Nephron progenitor cell (in vitro differentiated cells): ENCODE data around the gene PEX3.
"Not testable (repeated sequence)": the region's sequence is repeated elsewhere in the genome, so short reads cannot be mapped to it uniquely, and the experiment has no call there.

Experiments
- DNase-seq: peaks from one replicate; pipeline ENCODE4 v3.0.0; 2021
- H3K27ac Mint-ChIP-seq: 2 replicates; pipeline ENCODE4 v1.8.0; 2021; ENCODE audit warnings: mild to moderate bottlenecking, moderate library complexity, mixed read lengths
- H3K27me3 Mint-ChIP-seq: 2 replicates; pipeline ENCODE4 v1.8.0; 2021; ENCODE audit warnings: mild to moderate bottlenecking, low read depth, mixed read lengths; ENCODE audit not compliant: poor library complexity
- H3K36me3 Mint-ChIP-seq: 2 replicates; pipeline ENCODE4 v1.8.0; 2021; ENCODE audit warnings: low read depth, mixed read lengths
- H3K4me1 Mint-ChIP-seq: 2 replicates; pipeline ENCODE4 v1.8.0; 2021; ENCODE audit warnings: mixed read lengths
- H3K4me3 Mint-ChIP-seq: 2 replicates; pipeline ENCODE4 v1.8.0; 2021; ENCODE audit warnings: mild to moderate bottlenecking, moderate library complexity, mixed read lengths
- H3K9me3 Mint-ChIP-seq: 2 replicates; pipeline ENCODE4 v1.8.0; 2021; ENCODE audit warnings: mild to moderate bottlenecking, moderate library complexity, mixed read lengths
- TF ChIP-seq, protein P1 (sequence below): fragments of 200-600 bp; sonication (generic); IDR thresholded peaks from 2 replicates; pipeline ENCODE4 v1.5.0; 2021; ENCODE audit warnings: antibody characterized with exemption

Gene PEX3

GRCh38 chr6:143441680-143442545, 8.7 kb upstream of the PEX3 start:
- TF ChIP-seq, protein P1, sequence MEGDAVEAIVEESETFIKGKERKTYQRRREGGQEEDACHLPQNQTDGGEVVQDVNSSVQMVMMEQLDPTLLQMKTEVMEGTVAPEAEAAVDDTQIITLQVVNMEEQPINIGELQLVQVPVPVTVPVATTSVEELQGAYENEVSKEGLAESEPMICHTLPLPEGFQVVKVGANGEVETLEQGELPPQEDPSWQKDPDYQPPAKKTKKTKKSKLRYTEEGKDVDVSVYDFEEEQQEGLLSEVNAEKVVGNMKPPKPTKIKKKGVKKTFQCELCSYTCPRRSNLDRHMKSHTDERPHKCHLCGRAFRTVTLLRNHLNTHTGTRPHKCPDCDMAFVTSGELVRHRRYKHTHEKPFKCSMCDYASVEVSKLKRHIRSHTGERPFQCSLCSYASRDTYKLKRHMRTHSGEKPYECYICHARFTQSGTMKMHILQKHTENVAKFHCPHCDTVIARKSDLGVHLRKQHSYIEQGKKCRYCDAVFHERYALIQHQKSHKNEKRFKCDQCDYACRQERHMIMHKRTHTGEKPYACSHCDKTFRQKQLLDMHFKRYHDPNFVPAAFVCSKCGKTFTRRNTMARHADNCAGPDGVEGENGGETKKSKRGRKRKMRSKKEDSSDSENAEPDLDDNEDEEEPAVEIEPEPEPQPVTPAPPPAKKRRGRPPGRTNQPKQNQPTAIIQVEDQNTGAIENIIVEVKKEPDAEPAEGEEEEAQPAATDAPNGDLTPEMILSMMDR, result no peak
- no peaks in the 10 kb centered on the region for H3K9me3 Mint-ChIP-seq
- peaks cover 68% of the 10 kb centered on the region for H3K36me3 Mint-ChIP-seq
- H3K4me1 Mint-ChIP-seq, result no peaks in the 10 kb centered on the region
- H3K27me3 Mint-ChIP-seq, result no peaks in the 10 kb centered on the region
- H3K27ac Mint-ChIP-seq, result no peak overlapping the region
- no peak for DNase-seq
- no peak overlapping the region for H3K4me3 Mint-ChIP-seq

- Mint-ChIP-seq H3K4me3 (no peak overlapping the region), H3K36me3 (peaks cover 57% of the 10 kb centered on the region), H3K9me3 (no peaks in the 10 kb centered on the region), H3K4me1 (no peaks in the 10 kb centered on the region), H3K27ac (no peak overlapping the region), H3K27me3 (no peaks in the 10 kb centered on the region)
- TF ChIP-seq, protein P1, result no peak
- no peak for DNase-seq
These were observed 7.5 kb upstream of the PEX3 start for GRCh38 chr6:143443096-143443495.

DNA sequence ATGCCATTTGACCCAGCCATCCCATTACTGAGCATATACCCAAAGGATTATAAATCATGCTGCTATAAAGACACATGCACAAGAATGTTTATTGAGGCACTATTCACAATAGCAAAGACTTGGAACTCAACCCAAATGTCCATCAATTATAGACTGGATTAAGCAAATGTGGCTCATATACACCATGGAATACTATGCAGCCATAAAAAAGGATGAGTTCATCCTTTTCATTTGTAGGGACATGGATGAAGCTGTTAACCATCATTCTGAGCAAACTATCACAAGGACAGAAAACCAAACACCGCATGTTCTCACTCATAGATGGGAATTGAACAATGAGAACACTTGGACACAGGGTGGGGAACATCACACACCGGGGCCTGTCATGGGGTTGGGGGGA, 2.7 kb upstream of the PEX3 start:
- Mint-ChIP-seq H3K4me1 (peaks cover 27% of the 10 kb centered on the region), H3K36me3 (peaks cover 16% of the 10 kb centered on the region)
- H3K27ac Mint-ChIP-seq, H3K4me3 Mint-ChIP-seq, H3K9me3 Mint-ChIP-seq, H3K27me3 Mint-ChIP-seq, DNase-seq: not testable (repeated sequence)

- peaks cover 34% of the 10 kb centered on the region for H3K4me1 Mint-ChIP-seq
- H3K9me3 Mint-ChIP-seq, result no peaks in the 10 kb centered on the region
- H3K27ac Mint-ChIP-seq, result no peak overlapping the region
- peaks cover 2% of the 10 kb centered on the region for H3K27me3 Mint-ChIP-seq
- H3K36me3 Mint-ChIP-seq, result peaks cover 8% of the 10 kb centered on the region
- peak overlapping the region; percentile 94 for H3K4me3 Mint-ChIP-seq
- TF ChIP-seq, protein P1, result no peak
- DNase-seq, result no peak
These were observed 1.4 kb upstream of the PEX3 start for GRCh38 chr6:143449082-143449713.

DNA sequence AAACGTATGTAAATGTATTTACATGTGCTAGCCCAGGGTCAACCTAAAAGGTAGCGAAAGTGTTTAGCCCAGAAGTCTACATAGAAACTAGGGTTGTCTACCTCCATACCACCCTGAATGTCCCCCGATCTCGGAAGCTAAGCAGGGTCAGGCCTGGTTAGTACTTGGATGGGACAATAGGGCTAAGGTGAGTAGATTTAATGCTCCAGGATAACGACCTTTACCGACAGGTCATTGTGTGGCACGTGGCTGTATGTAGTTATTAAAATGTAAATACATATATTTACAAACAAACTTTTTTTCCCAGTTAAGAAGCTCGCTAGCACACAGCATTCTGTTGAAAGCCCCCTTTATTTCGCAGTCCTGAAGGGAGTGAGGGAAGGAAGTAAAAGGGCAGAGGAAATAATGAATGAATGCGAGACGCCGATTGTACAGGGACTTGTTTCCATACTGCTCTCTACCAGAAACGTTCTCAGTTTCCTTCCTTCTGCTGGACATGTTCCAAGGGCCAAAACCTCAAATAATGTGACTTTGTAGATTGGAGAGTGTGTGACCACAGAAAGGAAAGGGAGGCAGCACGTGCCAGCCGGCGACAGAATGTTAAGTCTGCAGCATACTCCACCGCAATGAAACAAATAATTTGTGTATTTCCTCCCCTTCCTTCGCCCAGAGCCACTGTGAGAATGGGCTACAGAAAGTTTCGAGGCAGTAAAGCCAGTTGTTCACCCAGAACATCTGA, 722 bp upstream of the PEX3 start:
- H3K27ac Mint-ChIP-seq, result peak overlapping the region; percentile 99
- TF ChIP-seq, protein P1, result no peak
- H3K4me3 Mint-ChIP-seq, result peak overlapping the region; percentile 94
- H3K36me3 Mint-ChIP-seq, result peaks cover 9% of the 10 kb centered on the region
- no peaks in the 10 kb centered on the region for H3K9me3 Mint-ChIP-seq
- peak; percentile 50 for DNase-seq
- peaks cover 2% of the 10 kb centered on the region for H3K27me3 Mint-ChIP-seq
- H3K4me1 Mint-ChIP-seq, result peaks cover 34% of the 10 kb centered on the region

DNA sequence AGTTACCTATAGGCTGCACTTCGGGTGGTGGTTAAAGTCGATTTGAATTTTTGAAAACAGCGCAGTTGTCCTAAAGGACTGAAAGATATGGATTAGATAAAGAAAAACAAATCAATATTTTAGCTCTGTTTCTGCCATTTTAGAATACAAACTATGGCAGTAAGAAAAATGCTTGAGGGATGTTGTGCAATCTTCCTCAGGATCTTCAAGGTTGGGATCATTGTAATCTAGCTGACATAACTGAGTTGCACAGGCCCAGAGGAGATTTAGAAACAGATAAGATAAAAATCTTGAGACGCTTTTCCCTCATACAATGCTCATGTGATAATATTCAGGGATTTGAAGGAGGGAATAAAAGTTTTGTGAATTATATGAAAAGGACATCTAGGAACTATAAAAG, 926 bp downstream of the PEX3 start:
- peaks cover 34% of the 10 kb centered on the region for H3K4me1 Mint-ChIP-seq
- TF ChIP-seq, protein P1, result no peak
- H3K27me3 Mint-ChIP-seq, result peaks cover 2% of the 10 kb centered on the region
- H3K4me3 Mint-ChIP-seq, result peak overlapping the region; percentile 94
- DNase-seq, result no peak
- H3K27ac Mint-ChIP-seq, result peak overlapping the region; percentile 99
- no peaks in the 10 kb centered on the region for H3K9me3 Mint-ChIP-seq
- H3K36me3 Mint-ChIP-seq, result peaks cover 10% of the 10 kb centered on the region
